ENCODE measurements around the gene LDHAL6B. TPM values are rescaled to one million over a fixed set of nuclear protein-coding genes. Genes with fewer than 3 reads are reported as not detected.

LDHAL6B gene
- total and polyA plus RNA-seq, 9 of the 15 experiments (the other 6 are each of a cell fraction or from before 2014, with no cell fraction given) = not detected

GRCh38 chr15:59210186-59210585 lies 3.5 kb downstream of the LDHAL6B start (continued):
- TF ChIP-seq YY1 (IDR thresholded peaks at IDR 0.05; ENCODE audit: borderline replicate concordance in 1 of 3, control insufficient read depth in 1 of 3, extremely low read depth in 1 of 3, insufficient read depth in 3 of 3, insufficient read length in 1 of 3, insufficient replicate concordance in 2 of 3, low read depth in 1 of 3, low read length in 2 of 3) (no peak), ZNF830 (CRISPR knock-in tag; IDR thresholded peaks at IDR 0.05) (no peak), HMGN3 (IDR thresholded peaks at IDR 0.05; ENCODE audit: borderline replicate concordance, extremely low read depth, insufficient read length, low read depth, low read length) (no peak)

GRCh38 chr15:59216911-59217310 lies 10.3 kb downstream of the LDHAL6B start:
- no peaks in the 10 kb centered on the region for H3K9me1 ChIP-seq (ENCODE audit: control insufficient read depth, insufficient read depth, low read length)
- peaks cover 10 to 11% of the 10 kb centered on the region in 2 experiments; a peak in 2 of 5 replicates for H3K27me3 ChIP-seq (ENCODE audit: control insufficient read depth in 2 of 2, insufficient read depth in 2 of 2, low read length in 2 of 2)
- intact Hi-C loops (cut with micrococcal nuclease) (no loop called here), in situ Hi-C loops (cut with MboI) (no loop called here)
- no peak overlapping the region for H3K9ac ChIP-seq (ENCODE audit: insufficient read depth in 1 of 2, low read depth in 2 of 2, low read length in 2 of 2)
- no peaks in the 10 kb centered on the region for H3K9me3 ChIP-seq (replicated peaks; ENCODE audit: control insufficient read depth, insufficient read depth, low read depth, low read length)
- BruUV-seq (replicated peaks) = no TSS peak
- CTCF ChIA-PET (ENCODE audit: low intra/inter-chr PET ratio) = no interaction called here
- H3K27ac ChIP-seq (ENCODE audit: extremely low read depth, low read depth, low read length) = no peak overlapping the region
- DNase-seq (ENCODE audit: extremely low read depth in 1 of 4, low spot score in 3 of 4) = no peak
- H2AFZ ChIP-seq (ENCODE audit: low read depth, low read length) = no peak overlapping the region
- FAIRE-seq = no peak
- H3K4me1 ChIP-seq (replicated peaks in 1 of 2; ENCODE audit: control insufficient read depth in 2 of 2, insufficient read depth in 2 of 2, low read length in 2 of 2) = no peaks in the 10 kb centered on the region
- no peak overlapping the region for H3K4me2 ChIP-seq (ENCODE audit: insufficient read depth, low read length)
- ATAC-seq = no peak
- H3K36me3 ChIP-seq (ENCODE audit: control insufficient read depth, insufficient read depth, low read length) = no peaks in the 10 kb centered on the region
- no peaks in the 10 kb centered on the region for H4K20me1 ChIP-seq (replicated peaks; ENCODE audit: control insufficient read depth, insufficient read depth, low read length)
- H3K79me2 ChIP-seq (ENCODE audit: control insufficient read depth, insufficient read depth, low read length) = no peaks in the 10 kb centered on the region
- POLR2A ChIA-PET = interaction anchor here (1.5 kb wide), 1 partner anchor 12 kb away, joined by 6 read pairs; no protein-coding TSS in a partner anchor
- 2% methylated on average over 5 of the region's 5 CpGs for WGBS (ENCODE audit: insufficient coverage, low coverage, missing lambda C conversion rate)
- no peak overlapping the region for H3K4me3 ChIP-seq
- TF ChIP-seq ZNF444 (CRISPR knock-in tag; IDR thresholded peaks at IDR 0.05) = no peak
- no peak for TF ChIP-seq HLTF (IDR thresholded peaks at IDR 0.05)
- TF ChIP-seq CTBP1 (IDR thresholded peaks at IDR 0.05; ENCODE audit: borderline replicate concordance) = no peak
- no peak for TF ChIP-seq STAT6 (CRISPR knock-in tag; IDR thresholded peaks at IDR 0.05)
- no peak for TF ChIP-seq E2F1 (CRISPR knock-in tag; IDR thresholded peaks at IDR 0.05)
- no peak for TF ChIP-seq ZNF184 (CRISPR knock-in tag; IDR thresholded peaks at IDR 0.05)
- TF ChIP-seq PML (IDR thresholded peaks at IDR 0.05; ENCODE audit: low read length) = no peak
- no peak for TF ChIP-seq ZNF197 (CRISPR knock-in tag; IDR thresholded peaks at IDR 0.05; ENCODE audit: low read depth)
- no peak for TF ChIP-seq TEAD2 (tag; IDR thresholded peaks at IDR 0.05)
- TF ChIP-seq ZC3H11A (IDR thresholded peaks at IDR 0.05; ENCODE audit: low read depth, low read length) = no peak
- TF ChIP-seq ZNF146 (CRISPR knock-in tag; IDR thresholded peaks at IDR 0.05; ENCODE audit: unreplicated experiment) = no peak
- no peak for TF ChIP-seq ETV6 (IDR thresholded peaks at IDR 0.05; ENCODE audit: borderline replicate concordance in 1 of 2, low read depth in 2 of 2, low read length in 1 of 2)
- TF ChIP-seq ETV6 (CRISPR knock-in tag; IDR thresholded peaks at IDR 0.05; ENCODE audit: borderline replicate concordance) = no peak
- TF ChIP-seq ZNF224 (CRISPR knock-in tag; IDR thresholded peaks at IDR 0.05) = no peak
- no peak for TF ChIP-seq OTX1 (CRISPR knock-in tag; IDR thresholded peaks at IDR 0.05)
- no peak for TF ChIP-seq PCBP2 (IDR thresholded peaks at IDR 0.05; ENCODE audit: low read depth, low read length, poor library complexity, severe bottlenecking)
